H1 (cell line): ENCODE measurements around the gene NHSL2.

Source experiments
- EZH2 ChIP-seq: fragments of 200-600 bp; sonication (generic); IDR thresholded peaks from 2 replicates; pipeline ENCODE4 v1.7.1; 2012; ENCODE audit warnings: low read depth, mild to moderate bottlenecking, moderate library complexity, low read length, inconsistent platforms; ENCODE audit not compliant: severe bottlenecking
- MAFK ChIP-seq: IDR thresholded peaks from 2 replicates; pipeline ENCODE4 v1.6.1; 2012; ENCODE audit warnings: low read depth, mild to moderate bottlenecking, improper control_type of control experiment, low read length
- TBP ChIP-seq: IDR thresholded peaks from 2 replicates; pipeline ENCODE4 v1.6.1; 2011; ENCODE audit warnings: low read depth, low read length, improper control_type of control experiment
- TF ChIP-seq, protein P1 (sequence below), 3 experiments: IDR thresholded peaks; 1 replicate in 2 of 3; 2 replicates in 1 of 3; pipeline versions ENCODE4 v1.5.1 to v1.6.1; 2011; ENCODE audit warnings: low read length in 3 of 3, mild to moderate bottlenecking in 3 of 3, inconsistent platforms in 2 of 3, low read depth in 1 of 3, moderate library complexity in 1 of 3; ENCODE audit not compliant: insufficient read depth in 1 of 3; ENCODE audit errors: control extremely low read depth in 1 of 3

DNA sequence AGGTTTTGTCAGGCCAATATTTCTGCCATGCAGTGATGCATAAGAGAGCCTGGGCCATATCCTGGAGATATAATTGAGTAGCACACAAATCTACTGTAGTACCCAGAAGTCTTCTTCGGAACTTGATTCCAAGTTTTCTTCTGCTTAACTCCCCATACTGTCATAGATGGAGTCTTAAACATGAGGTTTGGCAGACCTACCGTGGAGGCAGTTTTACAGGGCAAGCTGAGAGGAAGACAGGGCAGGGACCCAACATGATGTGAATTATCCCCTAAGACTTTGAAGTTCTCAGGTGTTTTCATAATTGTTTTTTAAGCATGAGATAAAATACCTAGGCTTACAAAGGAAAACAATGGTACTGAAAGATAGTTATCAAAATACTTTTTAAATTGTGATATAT lies 18.2 kb downstream of the NHSL2 start:
- TF ChIP-seq, protein P1, sequence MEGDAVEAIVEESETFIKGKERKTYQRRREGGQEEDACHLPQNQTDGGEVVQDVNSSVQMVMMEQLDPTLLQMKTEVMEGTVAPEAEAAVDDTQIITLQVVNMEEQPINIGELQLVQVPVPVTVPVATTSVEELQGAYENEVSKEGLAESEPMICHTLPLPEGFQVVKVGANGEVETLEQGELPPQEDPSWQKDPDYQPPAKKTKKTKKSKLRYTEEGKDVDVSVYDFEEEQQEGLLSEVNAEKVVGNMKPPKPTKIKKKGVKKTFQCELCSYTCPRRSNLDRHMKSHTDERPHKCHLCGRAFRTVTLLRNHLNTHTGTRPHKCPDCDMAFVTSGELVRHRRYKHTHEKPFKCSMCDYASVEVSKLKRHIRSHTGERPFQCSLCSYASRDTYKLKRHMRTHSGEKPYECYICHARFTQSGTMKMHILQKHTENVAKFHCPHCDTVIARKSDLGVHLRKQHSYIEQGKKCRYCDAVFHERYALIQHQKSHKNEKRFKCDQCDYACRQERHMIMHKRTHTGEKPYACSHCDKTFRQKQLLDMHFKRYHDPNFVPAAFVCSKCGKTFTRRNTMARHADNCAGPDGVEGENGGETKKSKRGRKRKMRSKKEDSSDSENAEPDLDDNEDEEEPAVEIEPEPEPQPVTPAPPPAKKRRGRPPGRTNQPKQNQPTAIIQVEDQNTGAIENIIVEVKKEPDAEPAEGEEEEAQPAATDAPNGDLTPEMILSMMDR (IDR thresholded peaks at IDR 0.05; ENCODE audit: control extremely low read depth in 1 of 3, insufficient read depth in 1 of 3, low read depth in 1 of 3, low read length in 3 of 3): no peak
- TF ChIP-seq EZH2 (no peak), TBP (no peak), MAFK (no peak)
